Astrocyte of the cerebellum (primary cell): ENCODE data around the gene RBM44.

ENCODE experiments used
- DNase-seq: peaks from one replicate; pipeline ENCODE4 v3.0.0-alpha.2; 2011; ENCODE audit warnings: low read depth
- H3K4me3 ChIP-seq: 2 replicates; pipeline ENCODE4 v1.5.1; 2011; ENCODE audit warnings: mild to moderate bottlenecking, low read depth, low read length, moderate library complexity
- CTCF ChIP-seq: IDR thresholded peaks from 2 replicates; pipeline ENCODE4 v1.5.1; 2012; ENCODE audit warnings: low read length, low read depth, moderate library complexity, mild to moderate bottlenecking; ENCODE audit errors: missing control alignments
- in situ Hi-C: cut with HindIII; loops from 2 replicates; pipeline ENCODE4 v1.10.0; 2017; ENCODE audit warnings: low sequenced_read_pairs

RBM44 gene

GRCh38 chr2:237860273-237860935 lies 61.8 kb downstream of the RBM44 start:
- peak overlapping the region; percentile 37 for H3K4me3 ChIP-seq
- no peak for TF ChIP-seq CTCF
- in situ Hi-C loops, result no loop called here
- DNase-seq, result no peak

- H3K4me3 ChIP-seq, result no peak overlapping the region
- in situ Hi-C loops, result no loop called here
- TF ChIP-seq CTCF, result no peak
- no peak for DNase-seq
These were observed 63.4 kb downstream of the RBM44 start for GRCh38 chr2:237861875-237862527.

- no peak for TF ChIP-seq CTCF
- in situ Hi-C loops, result no loop called here
- DNase-seq, result no peak
- H3K4me3 ChIP-seq, result no peak overlapping the region
These were observed 63.9 kb downstream of the RBM44 start for GRCh38 chr2:237862528-237862895.

GRCh38 chr2:237863102-237863511 lies 64.5 kb downstream of the RBM44 start:
- no peak for TF ChIP-seq CTCF
- in situ Hi-C loops, result no loop called here
- no peak for DNase-seq
- no peak overlapping the region for H3K4me3 ChIP-seq

- no peak for TF ChIP-seq CTCF
These were observed 65.3 kb downstream of the RBM44 start for GRCh38 chr2:237863689-237864443.

GRCh38 chr2:237864444-237864931 lies 65.9 kb downstream of the RBM44 start:
- DNase-seq, result no peak
- H3K4me3 ChIP-seq, result no peak overlapping the region
- TF ChIP-seq CTCF, result no peak
- in situ Hi-C loops, result no loop called here

More at GRCh38 chr2:237863689-237864443, 65.3 kb downstream of the RBM44 start:
- DNase-seq, result no peak
- H3K4me3 ChIP-seq, result no peak overlapping the region
- in situ Hi-C loops, result no loop called here
